HCT116 (cell line): Measurements from ENCODE around the gene GALC. TPM values are rescaled to one million over a fixed set of nuclear protein-coding genes. Genes with fewer than 3 reads are reported as not detected.

ENCODE experiments used
- ATAC-seq: fragments of 200-7000 bp; cut with Tn5 transposase; 2 replicates; pipeline ENCODE4 v1.9.1; 2020; ENCODE audit warnings: mild to moderate bottlenecking, moderate library complexity
- BruUV-seq: library from RNA; stranded (reverse); fragments of 400-500 nt; replicated peaks from 2 replicates; lab custom pipeline; 2021; lab: Mats Ljungman, UMichigan
- CTCF ChIA-PET: fragments of 300-600 bp; sonication (Branson Sonifier 250); formaldehyde crosslinking; loops from one replicate; lab custom pipeline; 2021; ENCODE audit warnings: antibody characterized with exemption; lab: Charles Lee
- POLR2A ChIA-PET: fragments of 300-600, 350-600 bp; sonication (Branson Sonifier 250); formaldehyde crosslinking; loops from one replicate; lab custom pipeline; 2021; ENCODE audit warnings: antibody characterized with exemption; lab: Charles Lee
- RAD21 ChIA-PET, 2 experiments: fragments of 300-600 bp; sonication (Branson Sonifier 250); formaldehyde crosslinking; loops; one replicate each; lab custom pipeline; 2023; ENCODE audit warnings: low total read pairs in 2 of 2; ENCODE audit not compliant: uncharacterized antibody in 2 of 2, unreplicated experiment in 2 of 2, low non-redundant PET in 1 of 2; lab: Charles Lee
- DNase-seq: peaks from one replicate; pipeline ENCODE4 v3.0.0-alpha.2; 2010; ENCODE audit warnings: low read depth, low spot score
- H2AFZ ChIP-seq: fragments of 200-600 bp; shearing (Covaris generic), sonication (generic); 2 replicates; pipeline ENCODE4 v1.6.1; 2017; ENCODE audit warnings: low read depth, mixed run types, mixed read lengths, antibody characterized with exemption, low read length; ENCODE audit not compliant: poor library complexity, severe bottlenecking
- H3K27ac ChIP-seq: 2 replicates; pipeline ENCODE4 v1.5.1; 2012; ENCODE audit warnings: low read depth, low read length
- H3K27me3 ChIP-seq: fragments of 200-600 bp; sonication (generic); 2 replicates; pipeline ENCODE4 v1.6.1; 2016; ENCODE audit warnings: mixed run types, low read length, mixed read lengths; ENCODE audit not compliant: insufficient read depth
- H3K36me3 ChIP-seq, 2 experiments: fragments of 200-500 bp in 1 of 2; fragments of 200-600 bp in 1 of 2; sonication (Bioruptor generic) in 1 of 2; sonication (generic) in 1 of 2; 2 replicates each; pipeline versions ENCODE4 v1.5.1 to v1.6.1; 2014 to 2016; ENCODE audit warnings: low read length in 2 of 2, inconsistent platforms in 1 of 2, mixed read lengths in 1 of 2, mixed run types in 1 of 2; ENCODE audit not compliant: insufficient read depth in 2 of 2, control insufficient read depth in 1 of 2
- H3K4me1 ChIP-seq, 2 experiments: fragments of 200-600 bp in 1 of 2; sonication (generic) in 1 of 2; 2 replicates each; pipeline versions ENCODE4 v1.5.1 to v1.6.1; 2012 to 2017; ENCODE audit warnings: low read length in 2 of 2, inconsistent platforms in 1 of 2, mild to moderate bottlenecking in 1 of 2, mixed read lengths in 1 of 2, mixed run types in 1 of 2, moderate library complexity in 1 of 2; ENCODE audit not compliant: insufficient read depth in 2 of 2, control insufficient read depth in 1 of 2
- H3K4me2 ChIP-seq: fragments of 200-600 bp; sonication (generic); 2 replicates; pipeline ENCODE4 v1.6.1; 2017; ENCODE audit warnings: mixed run types, low read length, mixed read lengths
- H3K4me3 ChIP-seq, 2 experiments: fragments of 200-600 bp in 1 of 2; sonication (generic) in 1 of 2; replicated peaks in 1 of 2; 2 replicates each; pipeline ENCODE4 v1.5.1; 2011 to 2016; ENCODE audit warnings: low read length in 2 of 2, control low read depth in 1 of 2, low read depth in 1 of 2, mild to moderate bottlenecking in 1 of 2, mixed read lengths in 1 of 2, mixed run types in 1 of 2
- H3K79me2 ChIP-seq: fragments of 200-600 bp; sonication (generic); 2 replicates; pipeline ENCODE4 v1.6.1; 2017; ENCODE audit warnings: mild to moderate bottlenecking, mixed run types, low read length, moderate library complexity, mixed read lengths; ENCODE audit not compliant: insufficient read depth
- H3K9ac ChIP-seq: fragments of 200-600 bp; sonication (generic); 2 replicates; pipeline ENCODE4 v1.6.1; 2016; ENCODE audit warnings: low read length, mixed read lengths
- H3K9me2 ChIP-seq: fragments of 200-600 bp; sonication (generic), shearing (Covaris generic); 2 replicates; pipeline ENCODE4 v1.6.1; 2017; ENCODE audit warnings: mixed run types, mild to moderate bottlenecking, moderate library complexity; ENCODE audit not compliant: insufficient read depth
- H3K9me3 ChIP-seq, 2 experiments: fragments of 200-500 bp in 1 of 2; fragments of 200-600 bp in 1 of 2; sonication (Bioruptor generic) in 1 of 2; sonication (generic) in 1 of 2; 2 replicates each; pipeline ENCODE4 v1.6.1; 2014 to 2017; ENCODE audit warnings: low read length in 2 of 2, mixed read lengths in 2 of 2, inconsistent platforms in 1 of 2, low read depth in 1 of 2, mild to moderate bottlenecking in 1 of 2, mixed run types in 1 of 2, moderate library complexity in 1 of 2; ENCODE audit not compliant: control insufficient read depth in 1 of 2, insufficient read depth in 1 of 2
- H4K20me1 ChIP-seq: fragments of 200-600 bp; sonication (generic), shearing (Covaris generic); 2 replicates; pipeline ENCODE4 v1.6.1; 2017; ENCODE audit warnings: mixed run types, mild to moderate bottlenecking, moderate library complexity; ENCODE audit not compliant: insufficient read depth
- CBX3 ChIP-seq: IDR thresholded peaks from 2 replicates; pipeline ENCODE4 v1.6.1; 2012; ENCODE audit warnings: low read depth
- CEBPB ChIP-seq: IDR thresholded peaks from 2 replicates; pipeline ENCODE4 v1.6.1; 2012; ENCODE audit warnings: low read depth
- EZH2phosphoT487 ChIP-seq: fragments of 200-600 bp; IDR thresholded peaks from 2 replicates; pipeline ENCODE4 v1.6.1; 2018; ENCODE audit warnings: antibody characterized with exemption, borderline replicate concordance
- JUND ChIP-seq: IDR thresholded peaks from 2 replicates; pipeline ENCODE4 v1.6.1; 2012
- POLR2A ChIP-seq: IDR thresholded peaks from 2 replicates; pipeline ENCODE4 v1.7.0; 2011; ENCODE audit warnings: borderline replicate concordance; ENCODE audit not compliant: insufficient read depth, insufficient read length; ENCODE audit errors: extremely low read depth
- RAD21 ChIP-seq: IDR thresholded peaks from 2 replicates; pipeline ENCODE4 v1.6.1; 2012; ENCODE audit warnings: low read depth, mild to moderate bottlenecking
- SRF ChIP-seq: IDR thresholded peaks from 2 replicates; pipeline ENCODE4 v1.6.1; 2012; ENCODE audit warnings: low read depth
- TCF7L2 ChIP-seq: IDR thresholded peaks from 2 replicates; pipeline ENCODE4 v1.7.0; 2011; ENCODE audit warnings: borderline replicate concordance, inconsistent platforms; ENCODE audit not compliant: insufficient read depth, insufficient read length; ENCODE audit errors: extremely low read depth
- YY1 ChIP-seq: IDR thresholded peaks from 2 replicates; pipeline ENCODE4 v1.6.1; 2011; ENCODE audit warnings: low read length, low read depth, moderate library complexity, mild to moderate bottlenecking; ENCODE audit not compliant: insufficient replicate concordance; ENCODE audit errors: extremely low read depth
- ZBTB33 ChIP-seq: IDR thresholded peaks from 2 replicates; pipeline ENCODE4 v1.6.1; 2011; ENCODE audit warnings: mild to moderate bottlenecking, low read length, moderate library complexity; ENCODE audit not compliant: insufficient replicate concordance; ENCODE audit errors: extremely low read depth
- ZNF274 ChIP-seq: fragments of 200-500 bp; sonication (Bioruptor generic); IDR thresholded peaks from 2 replicates; pipeline ENCODE4 v1.6.1; 2014; ENCODE audit warnings: mild to moderate bottlenecking, low read depth, low read length, inconsistent platforms
- intact Hi-C: fragments of 100-400 bp; cut with micrococcal nuclease; formaldehyde crosslinking; loops from 2 replicates; pipeline ENCODE4 v1.10.0; 2022
- total RNA-seq: library from RNA; stranded (reverse); gene quantifications from one replicate; pipeline ENCODE4 v1.2.1, GENCODE V29; 2021; ENCODE audit not compliant: unreplicated experiment

The GALC gene
- total RNA-seq, 1 experiment from 2014 or later: 0.59 TPM

- Histone ChIP-seq H3K79me2 (no peaks in the 10 kb centered on the region), H3K36me3 (no peaks in the 10 kb centered on the region), H3K9ac (no peak overlapping the region), H3K4me2 (no peak overlapping the region), H3K9me2 (no peaks in the 10 kb centered on the region), H2AFZ (no peak overlapping the region), H3K4me3 (no peak overlapping the region), H3K9me3 (no peaks in the 10 kb centered on the region), H3K27ac (no peak overlapping the region), H3K27me3 (no peaks in the 10 kb centered on the region), H3K4me1 (no peaks in the 10 kb centered on the region), H4K20me1 (no peaks in the 10 kb centered on the region)
- BruUV-seq: no TSS peak
- TF ChIP-seq ZNF274: no peak
- no peak for TF ChIP-seq EZH2phosphoT487
- TF ChIP-seq POLR2A: no peak
- TF ChIP-seq CBX3: no peak
- no peak for TF ChIP-seq ZBTB33
- TF ChIP-seq YY1: no peak
- TF ChIP-seq SRF: no peak
- no peak for TF ChIP-seq RAD21
- TF ChIP-seq TCF7L2: no peak
- no peak for TF ChIP-seq CEBPB
- TF ChIP-seq JUND: no peak
- ChIA-PET RAD21 (no interaction called here), CTCF (no interaction called here), POLR2A (no interaction called here)
- intact Hi-C loops: no loop called here
- ATAC-seq: no peak
- no peak for DNase-seq
Observed at GRCh38 chr14:88008039-88008742, 15.2 kb upstream of the GALC start.
